Measurements from ENCODE around the gene BMERB1. TPM values are rescaled to one million over a fixed set of nuclear protein-coding genes. Genes with fewer than 3 reads are reported as not detected.

Gene BMERB1
- total RNA-seq, 1 experiment from 2014 or later: 3.8 TPM

DNA sequence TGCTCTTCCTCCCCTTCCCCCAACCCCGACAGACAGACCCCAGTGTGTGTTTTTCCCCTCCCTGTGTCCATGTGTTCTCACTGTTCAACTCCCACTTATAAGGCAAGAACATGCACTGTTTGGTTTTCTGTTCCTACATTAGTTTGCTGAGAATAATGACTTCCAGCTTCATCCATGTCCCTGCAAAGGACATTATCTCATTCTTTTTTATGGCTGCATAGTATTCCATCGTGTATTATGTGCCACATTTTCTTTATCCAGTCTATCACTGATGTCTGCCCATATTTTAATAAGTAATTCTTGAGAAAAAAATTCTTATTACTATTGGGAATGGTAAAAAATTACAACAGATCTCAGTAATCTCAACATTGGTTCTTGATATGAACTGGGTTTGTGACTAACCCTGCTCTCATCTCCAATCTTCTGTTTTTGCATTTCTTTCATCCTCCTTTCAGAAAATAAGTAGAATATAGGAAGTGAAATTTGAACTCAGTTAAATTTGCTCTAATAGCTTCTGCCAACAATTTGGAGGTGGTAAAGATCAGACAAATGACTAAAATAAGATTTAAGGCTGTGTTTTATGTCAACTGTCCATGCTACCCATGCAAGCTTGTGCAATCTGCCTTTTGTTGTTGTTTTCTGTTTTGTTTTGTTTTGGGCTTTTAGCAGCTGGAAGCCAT, 197.5 kb downstream of the BMERB1 start:
- H3F3A ChIP-seq (ENCODE audit: low read length, unreplicated experiment): peaks cover 3% of the 10 kb centered on the region
- DNase-seq (no peak), ATAC-seq (no peak)
- no peaks in the 10 kb centered on the region for H3K9me3 ChIP-seq (ENCODE audit: low read length)
- peaks cover 14% of the 10 kb centered on the region for H3K4me1 ChIP-seq (ENCODE audit: insufficient read depth, low read length)
- CTCF ChIA-PET: no interaction called here
- BruUV-seq (replicated peaks): no TSS peak
- TF ChIP-seq EZH2 (IDR thresholded peaks at IDR 0.05; ENCODE audit: low read length, unreplicated experiment) (no peak), CTCF (conservative IDR thresholded peaks at IDR 0.05; ENCODE audit: low read depth, low read length) (no peak), EZH2phosphoT487 (IDR thresholded peaks at IDR 0.05; ENCODE audit: borderline replicate concordance, low read length) (no peak)
- POLR2A ChIA-PET (ENCODE audit: unreplicated experiment): no interaction called here
- H3K27ac ChIP-seq (ENCODE audit: low read length): no peak overlapping the region
- H3K4me3 ChIP-seq (ENCODE audit: low read length): no peak overlapping the region
- intact Hi-C loops (cut with micrococcal nuclease): no loop called here
- H2AFZ ChIP-seq (ENCODE audit: low read length): no peak overlapping the region
- no peak overlapping the region for H3K9ac ChIP-seq (ENCODE audit: low read length)
- peaks cover 8% of the 10 kb centered on the region; the same call in 1 of the 2 replicates for H3K36me3 ChIP-seq (ENCODE audit: low read depth, low read length)
- no peaks in the 10 kb centered on the region for H3K9me2 ChIP-seq (replicated peaks; ENCODE audit: low read length)
- H3K79me2 ChIP-seq (ENCODE audit: low read length): no peaks in the 10 kb centered on the region
- H4K20me1 ChIP-seq (ENCODE audit: low read length): no peaks in the 10 kb centered on the region
- H3K4me2 ChIP-seq (ENCODE audit: low read length): no peak overlapping the region
- no peaks in the 10 kb centered on the region for H3K27me3 ChIP-seq (ENCODE audit: low read length)

DNA sequence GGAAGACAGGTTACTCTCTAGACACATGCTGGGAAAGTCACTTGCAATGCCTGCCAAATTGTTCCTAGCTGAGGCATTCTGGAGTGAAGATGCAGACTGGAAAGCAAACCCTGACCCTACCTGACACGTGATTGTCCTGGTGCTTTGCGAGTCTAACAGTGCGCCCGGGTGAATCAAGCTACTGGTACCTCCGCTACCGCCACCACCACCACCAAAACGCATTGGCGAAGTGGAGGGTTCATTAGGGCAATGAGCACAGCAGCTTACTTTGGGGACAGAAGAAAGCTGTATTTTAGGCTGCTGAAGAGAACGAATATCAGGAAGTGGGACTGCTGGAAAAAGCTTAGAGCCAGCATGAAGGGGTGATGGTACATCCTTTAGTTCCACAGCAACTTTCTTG, 201.5 kb downstream of the BMERB1 start:
- BruUV-seq (replicated peaks): no TSS peak
- Histone ChIP-seq H3K4me2 (ENCODE audit: low read length) (no peak overlapping the region), H3K4me3 (ENCODE audit: low read length) (no peak overlapping the region), H3K9me3 (ENCODE audit: low read length) (no peaks in the 10 kb centered on the region), H3K27me3 (ENCODE audit: low read length) (no peaks in the 10 kb centered on the region), H3K27ac (ENCODE audit: low read length) (no peak overlapping the region), H2AFZ (ENCODE audit: low read length) (no peak overlapping the region), H3K79me2 (ENCODE audit: low read length) (peaks cover 13% of the 10 kb centered on the region), H3K4me1 (ENCODE audit: insufficient read depth, low read length) (peaks cover under 1% of the 10 kb centered on the region; the same call in 1 of the 2 replicates), H3F3A (ENCODE audit: low read length, unreplicated experiment) (no peaks in the 10 kb centered on the region), H3K9me2 (replicated peaks; ENCODE audit: low read length) (no peaks in the 10 kb centered on the region), H3K9ac (ENCODE audit: low read length) (no peak overlapping the region), H3K36me3 (ENCODE audit: low read depth, low read length) (peaks cover 14% of the 10 kb centered on the region; the same call in 1 of the 2 replicates), H4K20me1 (ENCODE audit: low read length) (no peaks in the 10 kb centered on the region)
- POLR2A ChIA-PET (ENCODE audit: unreplicated experiment): no interaction called here
- CTCF ChIA-PET: no interaction called here
- intact Hi-C loops (cut with micrococcal nuclease): no loop called here
- ATAC-seq (no peak), DNase-seq (no peak)
- TF ChIP-seq EZH2 (IDR thresholded peaks at IDR 0.05; ENCODE audit: low read length, unreplicated experiment) (no peak), CTCF (conservative IDR thresholded peaks at IDR 0.05; ENCODE audit: low read depth, low read length) (no peak)

DNA sequence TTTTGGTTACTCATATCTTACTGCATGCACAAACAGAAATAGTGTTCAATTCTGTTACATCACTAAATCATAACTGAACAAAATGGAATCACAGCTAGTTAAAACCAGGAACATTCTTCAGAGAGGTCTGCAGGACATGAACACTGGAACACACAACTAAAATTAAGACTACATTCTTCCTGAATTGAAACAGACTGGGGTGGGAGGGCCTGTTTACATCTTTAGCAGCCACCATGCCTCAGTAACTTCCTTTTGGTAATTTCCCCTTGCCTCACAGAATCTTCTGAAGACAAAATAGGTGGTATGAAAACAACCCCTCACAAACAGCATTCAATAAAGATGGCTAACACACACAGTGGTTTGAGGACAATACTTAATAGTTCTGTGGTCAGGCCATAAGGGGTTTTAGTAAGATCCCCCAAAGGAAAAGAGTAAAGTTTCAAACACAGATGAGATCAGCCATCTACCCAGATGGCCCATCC, 202.0 kb downstream of the BMERB1 start:
- Histone ChIP-seq H3K27ac (ENCODE audit: low read length) (no peak overlapping the region), H3K9me2 (replicated peaks; ENCODE audit: low read length) (no peaks in the 10 kb centered on the region), H3K27me3 (ENCODE audit: low read length) (no peaks in the 10 kb centered on the region), H3K79me2 (ENCODE audit: low read length) (peaks cover 18% of the 10 kb centered on the region), H3K36me3 (ENCODE audit: low read depth, low read length) (peaks cover 14% of the 10 kb centered on the region; the same call in 1 of the 2 replicates), H3K9ac (ENCODE audit: low read length) (no peak overlapping the region), H3K4me2 (ENCODE audit: low read length) (no peak overlapping the region), H3K4me1 (ENCODE audit: insufficient read depth, low read length) (peaks cover 5% of the 10 kb centered on the region), H3K9me3 (ENCODE audit: low read length) (no peaks in the 10 kb centered on the region), H3K4me3 (ENCODE audit: low read length) (no peak overlapping the region), H3F3A (ENCODE audit: low read length, unreplicated experiment) (no peaks in the 10 kb centered on the region), H4K20me1 (ENCODE audit: low read length) (no peaks in the 10 kb centered on the region), H2AFZ (ENCODE audit: low read length) (no peak overlapping the region)
- ChIA-PET CTCF (no interaction called here), POLR2A (ENCODE audit: unreplicated experiment) (no interaction called here)
- DNase-seq (no peak), ATAC-seq (no peak)
- no TSS peak for BruUV-seq (replicated peaks)
- intact Hi-C loops (cut with micrococcal nuclease): no loop called here
- TF ChIP-seq EZH2phosphoT487 (IDR thresholded peaks at IDR 0.05; ENCODE audit: borderline replicate concordance, low read length) (no peak), EZH2 (IDR thresholded peaks at IDR 0.05; ENCODE audit: low read length, unreplicated experiment) (no peak), CTCF (conservative IDR thresholded peaks at IDR 0.05; ENCODE audit: low read depth, low read length) (no peak)
